HG03045 (cell line): ENCODE data around the gene RAB15.
"Not testable (repeated sequence)": the region's sequence is repeated elsewhere in the genome, so short reads cannot be mapped to it uniquely, and the experiment has no call there.

Experiments used
- ATAC-seq: cut with Tn5 transposase; IDR thresholded peaks from one replicate; pipeline ENCODE4 v1.9.1; 2021; ENCODE audit warnings: mild to moderate bottlenecking, moderate library complexity; ENCODE audit not compliant: unreplicated experiment

The RAB15 gene

GRCh38 chr14:64914237-64915028 lies 57.7 kb downstream of the RAB15 start, which contains the start of gene CHURC1:
Gene CHURC1, plus strand, starts transcription at chr14:64914455. Its CDS starts 41 bp downstream, at chr14:64914496.
- ATAC-seq = peak; percentile 97

GRCh38 chr14:64913477-64913876 lies 58.7 kb downstream of the RAB15 start:
- not testable (repeated sequence) for ATAC-seq

GRCh38 chr14:64912261-64912660 lies 59.9 kb downstream of the RAB15 start:
- no peak for ATAC-seq

- ATAC-seq = no peak
Measured at GRCh38 chr14:64910847-64911495, 61.2 kb downstream of the RAB15 start.

- no peak for ATAC-seq
Measured at GRCh38 chr14:64906022-64906421, 66.1 kb downstream of the RAB15 start.

- no peak for ATAC-seq
Measured at GRCh38 chr14:64899958-64900357, 72.2 kb downstream of the RAB15 start.
